Measurements from ENCODE around the gene RING1.

Gene RING1

GRCh38 chr6:33172688-33173534 lies 35.4 kb upstream of the RING1 start:
- peak in 1 of 2 experiments; percentile 14 for DNase-seq

GRCh38 chr6:33173535-33174180 lies 34.6 kb upstream of the RING1 start:
- no peak for DNase-seq

GRCh38 chr6:33174784-33175183 lies 33.5 kb upstream of the RING1 start:
- DNase-seq, result no peak

GRCh38 chr6:33175436-33176069 lies 32.7 kb upstream of the RING1 start:
- no peak for DNase-seq

- DNase-seq, result no peak
Observed at GRCh38 chr6:33176906-33177305, 31.4 kb upstream of the RING1 start.

GRCh38 chr6:33177552-33178446 lies 30.5 kb upstream of the RING1 start:
- DNase-seq, result no peak

- no peak for DNase-seq
Observed at GRCh38 chr6:33178755-33179475, 29.4 kb upstream of the RING1 start.

- DNase-seq, result no peak
Observed at GRCh38 chr6:33181141-33181540, 27.2 kb upstream of the RING1 start.

- no peak for DNase-seq
Observed at GRCh38 chr6:33183071-33183683, 25.1 kb upstream of the RING1 start.

GRCh38 chr6:33185190-33185589 lies 23.1 kb upstream of the RING1 start:
- DNase-seq, result no peak

GRCh38 chr6:33185654-33186187 lies 22.6 kb upstream of the RING1 start:
- no peak for DNase-seq

GRCh38 chr6:33187809-33188208 lies 20.5 kb upstream of the RING1 start:
- DNase-seq, result no peak

- DNase-seq, result no peak
Observed at GRCh38 chr6:33189164-33189563, 19.1 kb upstream of the RING1 start.

GRCh38 chr6:33189625-33190448 lies 18.5 kb upstream of the RING1 start:
- no peak for DNase-seq

- no peak for DNase-seq
Observed at GRCh38 chr6:33190504-33191107, 17.7 kb upstream of the RING1 start.

- no peak for DNase-seq
Observed at GRCh38 chr6:33191383-33192104, 16.8 kb upstream of the RING1 start.

- DNase-seq, result no peak
Observed at GRCh38 chr6:33192105-33192646, 16.1 kb upstream of the RING1 start, which contains the start of gene COL11A2. TSS of gene COL11A2 (minus strand) at chr6:33192467. CDS start at chr6:33192240, 227 bp downstream.

GRCh38 chr6:33192671-33193602 lies 15.4 kb upstream of the RING1 start:
- DNase-seq, result no peak
